Caki2 (cell line): ENCODE measurements around the gene FLRT1. TPM values are rescaled to one million over a fixed set of nuclear protein-coding genes. Genes with fewer than 3 reads are reported as not detected.

Experiments used
- DNase-seq: peaks from one replicate; pipeline ENCODE4 v3.0.0-alpha.2; 2015; ENCODE audit warnings: low read depth
- in situ Hi-C: cut with HindIII; loops from 2 replicates; pipeline ENCODE4 v1.10.0; 2016; ENCODE audit warnings: low sequenced_read_pairs, low pct_unique_long_range_greater_than_20kb, mixed read lengths
- total RNA-seq: library from RNA; depleted of rRNA; stranded (reverse); fragments of >200 nt; shearing (Covaris generic); gene quantifications from 2 replicates; pipeline ENCODE4 v1.2.3, GENCODE V29; 2014; ENCODE audit warnings: low replicate concordance

The FLRT1 gene
- total RNA-seq, 1 experiment from 2014 or later = 0.37 TPM

GRCh38 chr11:64003807-64004589, 31.7 kb upstream of the FLRT1 start:
- in situ Hi-C loops = no loop called here
- peak; percentile 68 for DNase-seq

GRCh38 chr11:64004590-64004984, 31.1 kb upstream of the FLRT1 start:
- in situ Hi-C loops = no loop called here
- no peak for DNase-seq

DNA sequence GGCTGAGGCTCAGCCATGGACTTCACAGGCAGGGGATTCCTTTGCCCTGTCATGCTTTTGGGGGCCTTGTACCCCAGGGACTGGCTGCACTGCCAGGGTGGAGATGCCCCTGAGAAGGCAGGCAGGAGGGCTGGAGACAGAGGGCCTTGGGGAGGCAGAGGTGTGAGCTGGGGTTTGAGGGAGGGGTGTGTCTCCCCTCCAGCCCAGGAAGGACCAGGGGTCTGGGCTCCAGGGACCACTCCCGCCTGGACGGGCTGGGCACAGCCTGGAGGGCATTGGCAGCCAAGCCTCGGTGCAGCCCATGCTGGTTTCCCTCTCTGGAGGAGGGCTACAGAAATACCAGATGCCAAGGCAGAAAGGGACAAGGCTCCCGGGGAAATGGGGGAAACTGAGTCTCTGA, 30.0 kb upstream of the FLRT1 start:
- no peak for DNase-seq
- in situ Hi-C loops = no loop called here

- no peak for DNase-seq
- in situ Hi-C loops = no loop called here
These were observed 29.3 kb upstream of the FLRT1 start for GRCh38 chr11:64006398-64006797.

DNA sequence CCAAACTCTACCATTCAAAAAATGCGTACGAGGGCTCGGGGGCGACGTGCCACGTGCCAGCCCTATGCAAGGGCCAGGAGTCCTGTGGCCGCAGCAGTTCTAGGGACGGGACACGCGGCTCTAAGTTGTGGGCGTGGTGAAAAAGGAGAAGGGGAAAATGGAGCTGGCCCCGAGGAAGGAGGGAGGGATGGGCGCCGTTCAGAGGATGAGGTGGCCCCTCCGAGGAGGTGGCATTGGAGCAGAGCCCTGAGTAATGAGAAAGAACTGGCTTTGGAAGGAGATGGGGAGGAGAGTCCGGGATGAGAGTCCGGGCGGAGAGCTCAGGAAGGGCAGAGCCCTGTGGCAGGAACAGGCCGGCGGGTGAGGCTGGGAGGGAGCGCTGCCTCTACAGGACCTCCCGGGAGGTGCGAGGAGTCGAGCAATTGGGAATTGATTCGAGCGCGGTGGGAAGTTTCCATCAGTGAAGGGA, 28.5 kb upstream of the FLRT1 start:
- DNase-seq = peak; percentile 80
- in situ Hi-C loops = no loop called here

DNA sequence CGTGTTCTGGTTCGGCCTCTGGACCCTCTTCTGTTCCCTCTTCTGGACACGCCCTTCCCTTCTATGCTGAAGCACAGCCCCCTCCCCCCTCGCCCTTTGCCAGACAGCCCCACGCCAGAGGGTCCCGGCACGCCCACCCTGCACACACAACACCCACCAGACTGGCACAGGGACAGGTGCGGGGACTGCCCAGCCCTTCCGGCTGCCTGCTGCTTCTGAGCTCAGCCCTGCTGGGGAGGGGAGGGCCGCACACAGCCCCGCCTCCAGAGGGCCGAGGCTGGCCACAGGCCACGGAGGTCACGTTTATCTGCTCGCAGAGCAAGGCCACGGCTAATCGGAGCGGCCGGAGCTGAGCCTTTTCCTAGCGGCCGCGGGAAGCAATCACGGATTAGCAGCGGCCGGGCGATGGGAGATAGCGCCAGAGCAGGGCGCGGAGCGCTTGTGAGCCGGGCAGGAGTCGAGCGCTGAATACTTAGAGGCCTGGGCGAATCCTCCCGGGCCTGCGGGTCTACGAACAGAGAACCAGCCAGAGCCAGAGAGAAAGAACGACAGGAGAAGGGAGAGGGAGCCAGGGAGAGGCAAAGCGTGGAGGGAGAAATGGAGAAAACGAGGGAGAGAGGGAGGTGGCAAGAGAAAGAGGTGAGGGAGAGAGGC, 28.0 kb upstream of the FLRT1 start:
- in situ Hi-C loops = no loop called here
- peak; percentile 74 for DNase-seq

DNA sequence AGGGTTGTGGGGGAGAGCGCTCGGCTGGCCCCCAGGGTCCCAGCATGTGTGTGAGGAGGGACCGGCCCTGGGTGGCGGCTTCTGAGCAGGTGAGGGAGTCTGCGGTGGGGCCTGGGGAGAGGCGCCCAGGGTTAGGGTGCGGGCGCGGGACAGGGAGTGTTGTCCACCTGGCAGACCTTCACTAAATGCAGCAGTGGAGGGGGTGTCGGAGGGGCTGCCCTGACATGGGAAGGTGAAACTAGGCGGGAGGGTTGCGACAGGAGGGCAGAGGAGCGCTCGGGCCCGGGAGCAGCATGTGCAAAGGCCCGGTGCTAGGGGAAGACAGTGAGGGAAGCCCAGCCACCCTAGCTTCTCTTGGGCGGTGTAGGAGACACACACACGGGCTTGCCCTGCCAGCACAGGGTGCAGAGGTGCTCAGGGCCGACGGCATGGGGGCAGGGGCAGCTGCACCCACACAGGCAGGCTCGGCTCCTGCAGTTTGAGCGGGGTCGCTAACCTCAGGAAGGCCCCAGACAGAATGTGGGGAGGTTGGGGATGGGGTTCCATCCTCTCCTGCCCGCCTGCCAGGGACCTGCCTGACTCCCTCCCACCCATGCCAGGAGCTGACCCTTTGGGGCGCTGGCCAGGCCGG, 27.3 kb upstream of the FLRT1 start:
- no peak for DNase-seq
- in situ Hi-C loops = no loop called here

- DNase-seq = no peak
- in situ Hi-C loops = no loop called here
These were observed 26.7 kb upstream of the FLRT1 start for GRCh38 chr11:64008914-64009633.

DNA sequence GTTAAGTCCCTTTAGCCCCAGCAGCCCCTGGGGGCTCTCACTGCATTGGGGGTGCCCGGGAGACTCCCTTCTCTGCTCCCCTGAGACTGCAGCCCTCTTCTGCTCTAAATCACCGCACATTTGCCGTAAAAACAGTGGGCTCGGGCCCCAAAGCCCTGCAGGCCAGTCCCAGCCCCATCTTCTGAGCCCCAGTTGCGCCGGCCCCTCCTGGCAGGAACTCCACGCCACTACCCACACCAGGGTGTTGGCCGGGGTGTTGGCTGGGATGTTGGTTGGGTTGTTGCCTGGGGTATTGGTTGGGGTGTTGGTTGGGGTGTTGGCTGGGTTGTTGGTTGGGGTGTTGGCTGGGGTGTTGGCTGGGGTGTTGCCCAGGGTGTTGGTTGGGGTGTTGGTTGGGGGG, 26.0 kb upstream of the FLRT1 start:
- in situ Hi-C loops = no loop called here
- no peak for DNase-seq

GRCh38 chr11:64010783-64011182, 24.9 kb upstream of the FLRT1 start:
- in situ Hi-C loops = no loop called here
- DNase-seq = no peak

- DNase-seq = no peak
- in situ Hi-C loops = no loop called here
These were observed 24.4 kb upstream of the FLRT1 start for GRCh38 chr11:64011371-64011770.

- no peak for DNase-seq
- in situ Hi-C loops = no loop called here
These were observed 22.4 kb upstream of the FLRT1 start for GRCh38 chr11:64013141-64013896.

GRCh38 chr11:64014356-64014755, 21.4 kb upstream of the FLRT1 start:
- in situ Hi-C loops = no loop called here
- no peak for DNase-seq

DNA sequence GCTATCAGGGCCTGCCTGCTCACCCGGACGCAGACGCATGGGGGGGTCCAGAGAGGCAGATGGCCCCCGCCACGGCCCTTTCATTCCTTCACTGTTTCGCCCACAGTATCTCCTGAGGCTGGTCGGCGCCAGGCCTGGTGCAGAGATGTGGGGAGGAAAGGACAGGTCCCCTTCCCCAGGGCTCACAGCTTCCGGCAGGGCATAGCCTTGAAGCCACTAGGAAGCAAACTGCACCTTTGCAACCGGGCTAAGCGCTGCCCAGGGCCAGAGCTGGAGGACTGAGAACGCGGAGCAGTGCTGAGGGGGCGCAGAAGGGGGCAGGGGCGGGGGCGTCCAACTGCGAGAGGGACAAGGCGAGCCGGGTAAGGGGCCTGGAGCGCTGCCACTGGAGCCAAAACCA, 20.2 kb upstream of the FLRT1 start:
- no peak for DNase-seq
- in situ Hi-C loops = no loop called here

DNA sequence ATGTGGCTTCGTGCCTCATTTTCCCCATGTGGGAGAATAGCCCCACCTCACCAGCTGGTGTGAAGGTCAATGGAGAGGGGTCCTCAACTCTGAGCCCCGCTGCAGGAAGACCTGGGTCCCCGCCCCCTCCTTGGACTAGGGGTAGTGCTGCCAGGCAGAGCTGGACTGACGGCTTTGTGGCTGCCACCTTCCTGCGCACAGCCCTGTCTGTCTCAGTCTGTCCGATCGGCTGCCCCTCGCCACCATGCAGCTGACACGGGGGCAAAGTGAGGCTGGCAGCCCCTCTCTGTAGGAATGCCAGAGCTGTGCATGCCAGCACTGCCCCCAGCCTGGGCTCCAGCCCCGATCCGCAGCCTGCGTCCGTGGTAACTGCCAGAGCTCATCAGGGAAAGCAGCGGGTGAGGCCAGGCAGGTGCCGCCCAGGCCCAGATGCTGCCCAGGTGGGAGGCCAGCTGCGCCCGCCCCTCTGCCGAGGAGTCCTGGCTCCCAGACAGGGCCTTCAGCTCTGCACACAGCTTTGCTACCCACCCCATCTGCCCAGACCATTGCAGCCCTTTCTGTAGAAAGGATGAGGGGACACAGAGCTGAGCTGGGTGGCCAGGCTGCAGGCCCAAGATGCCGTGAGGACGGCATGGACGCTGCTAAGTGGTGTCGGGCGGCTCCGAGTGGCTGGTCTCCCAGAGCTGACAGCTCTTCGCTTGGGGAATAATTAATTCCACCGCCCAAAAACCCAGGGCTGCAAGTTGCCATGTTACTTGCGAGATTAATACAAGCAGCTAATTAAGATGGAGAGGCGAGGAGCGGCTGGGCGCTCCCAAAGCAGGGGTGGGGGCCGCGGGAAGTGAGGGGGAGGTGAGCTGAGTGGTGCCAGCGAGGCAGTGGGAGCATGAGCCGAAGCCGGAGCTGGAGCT, 19.5 kb upstream of the FLRT1 start:
- DNase-seq = no peak
- in situ Hi-C loops = no loop called here

- no peak for DNase-seq
- in situ Hi-C loops = no loop called here
These were observed 17.8 kb upstream of the FLRT1 start for GRCh38 chr11:64017945-64018224.

- DNase-seq = no peak
- in situ Hi-C loops = no loop called here
These were observed 17.4 kb upstream of the FLRT1 start for GRCh38 chr11:64018310-64018709.
